ENCODE data around the gene KCNJ12. TPM values are rescaled to one million over a fixed set of nuclear protein-coding genes. Genes with fewer than 3 reads are reported as not detected.

Gene KCNJ12
- total RNA-seq, 1 experiment from 2014 or later, result 5.8 TPM

- intact Hi-C loops (cut with micrococcal nuclease), result loop anchor here (5.0 to 10.0 kb wide), 2 partner anchors 170 to 327 kb away; partner anchors contain the start of genes DHRS7B and MAP2K3
- Histone ChIP-seq H3K36me3 (ENCODE audit: control insufficient read depth in 1 of 2, insufficient read depth in 2 of 2, low read length in 2 of 2) (no peaks in the 10 kb centered on the region), H2AFZ (ENCODE audit: low read depth, low read length, poor library complexity, severe bottlenecking) (no peak overlapping the region), H3K4me1 (ENCODE audit: control insufficient read depth in 1 of 2, insufficient read depth in 2 of 2, low read length in 2 of 2) (peaks cover 4 to 13% of the 10 kb centered on the region in 2 experiments; a peak in 3 of 4 replicates), H3K4me3 (replicated peaks in 1 of 2; ENCODE audit: low read depth in 1 of 2, low read length in 2 of 2) (no peak overlapping the region), H3K27ac (ENCODE audit: low read depth, low read length) (no peak overlapping the region), H3K9me2 (ENCODE audit: insufficient read depth) (no peaks in the 10 kb centered on the region), H3K4me2 (ENCODE audit: low read length) (no peak overlapping the region), H4K20me1 (ENCODE audit: insufficient read depth) (no peaks in the 10 kb centered on the region), H3K79me2 (ENCODE audit: insufficient read depth, low read length) (no peaks in the 10 kb centered on the region), H3K9ac (ENCODE audit: low read length) (no peak overlapping the region), H3K27me3 (ENCODE audit: insufficient read depth, low read length) (0 out of 2 replicates have a peak, but pooled peaks cover 5% of the 10 kb centered on the region), H3K9me3 (ENCODE audit: control insufficient read depth in 1 of 2, insufficient read depth in 1 of 2, low read depth in 1 of 2, low read length in 2 of 2) (no peaks in the 10 kb centered on the region)
- ChIA-PET POLR2A (no interaction called here), RAD21 (ENCODE audit: low non-redundant PET in 1 of 2, low total read pairs in 2 of 2, uncharacterized antibody in 2 of 2, unreplicated experiment in 2 of 2) (no interaction called here), CTCF (no interaction called here)
- no peak for ATAC-seq
- DNase-seq (ENCODE audit: low read depth, low spot score), result no peak
- TF ChIP-seq ATF3 (IDR thresholded peaks at IDR 0.05) (no peak), YY1 (IDR thresholded peaks at IDR 0.05; ENCODE audit: extremely low read depth, insufficient replicate concordance, low read depth, low read length) (no peak), EZH2phosphoT487 (IDR thresholded peaks at IDR 0.05; ENCODE audit: borderline replicate concordance) (no peak), JUND (IDR thresholded peaks at IDR 0.05) (no peak), ZFX (IDR thresholded peaks at IDR 0.05) (no peak), REST (IDR thresholded peaks at IDR 0.05; ENCODE audit: low read depth) (no peak), POLR2A (IDR thresholded peaks at IDR 0.05; ENCODE audit: borderline replicate concordance, extremely low read depth, insufficient read depth, insufficient read length) (no peak), CBX3 (IDR thresholded peaks at IDR 0.05; ENCODE audit: low read depth) (no peak), MAX (IDR thresholded peaks at IDR 0.05) (no peak), SIN3A (IDR thresholded peaks at IDR 0.05; ENCODE audit: low read depth) (no peak), SRF (IDR thresholded peaks at IDR 0.05; ENCODE audit: low read depth) (no peak), CTCF (IDR thresholded peaks at IDR 0.05 in 2 of 3, conservative IDR thresholded peaks at IDR 0.05 in 1 of 3; ENCODE audit: borderline replicate concordance in 1 of 3, insufficient read depth in 1 of 3, low read depth in 2 of 3, low read length in 2 of 3) (no peak), FOSL1 (IDR thresholded peaks at IDR 0.05; ENCODE audit: low read depth) (no peak), ZNF274 (IDR thresholded peaks at IDR 0.05; ENCODE audit: low read depth, low read length) (no peak), ZBTB33 (IDR thresholded peaks at IDR 0.05; ENCODE audit: extremely low read depth, insufficient replicate concordance, low read length) (no peak), CEBPB (IDR thresholded peaks at IDR 0.05; ENCODE audit: low read depth) (no peak)
- BruUV-seq (replicated peaks), result no TSS peak
Observed at GRCh38 chr17:21454441-21454840, 78.3 kb downstream of the KCNJ12 start.

Measured in HCT116 (cell line).